A549 (cell line): ENCODE results near the gene TNC. TPM values are rescaled to one million over a fixed set of nuclear protein-coding genes. Genes with fewer than 3 reads are reported as not detected.

Experiments
- ATAC-seq, 2 experiments: fragments of 200-7000 bp in 1 of 2; fragments of >200 bp in 1 of 2; cut with Nextera tagmentation in 1 of 2; cut with Tn5 transposase in 1 of 2; 3 replicates each; pipeline versions ENCODE4 v1.8.0 to v1.9.1; 2018 to 2020; ENCODE audit warnings: mild to moderate bottlenecking in 1 of 2, moderate library complexity in 1 of 2
- CTCF ChIA-PET: fragments of 300-600 bp; sonication (Branson Sonifier 250); formaldehyde crosslinking; extraction: SDS; loops from one replicate; lab custom pipeline; 2021; ENCODE audit warnings: antibody characterized with exemption, inconsistent platforms; lab: Yijun Ruan, JAX
- POLR2A ChIA-PET: fragments of 350-600 bp; formaldehyde crosslinking; extraction: SDS; loops from one replicate; lab custom pipeline; 2021; ENCODE audit warnings: antibody characterized with exemption, inconsistent platforms; lab: Yijun Ruan, JAX
- DNase-seq, 2 experiments: peaks; one replicate each; pipeline versions ENCODE4 v3.0.0 to v3.0.0-alpha.2; 2011 to 2016; ENCODE audit warnings: low read depth in 1 of 2, low spot score in 1 of 2
- FAIRE-seq: peaks from 2 replicates; lab custom pipeline; 2011; peaks lifted over from hg19 to GRCh38; lab: Jason Lieb, UNC
- H3K27ac ChIP-seq, 2 experiments: fragments of >200 bp; sonication (Bioruptor Twin); formaldehyde crosslinking; 3 replicates each; pipeline ENCODE4 v1.5.1; 2016 to 2017
- H3K4me1 ChIP-seq: fragments of >200 bp; sonication (Bioruptor Twin); formaldehyde crosslinking; 3 replicates; pipeline ENCODE4 v1.6.1; 2016
- H3K4me2 ChIP-seq: fragments of >200 bp; sonication (Bioruptor Twin); formaldehyde crosslinking; 3 replicates; pipeline ENCODE4 v1.6.1; 2016
- H3K4me3 ChIP-seq: fragments of >200 bp; sonication (Bioruptor Twin); formaldehyde crosslinking; 3 replicates; pipeline ENCODE4 v1.5.1; 2016
- H3K9me3 ChIP-seq: fragments of >200 bp; sonication (Bioruptor Twin); formaldehyde crosslinking; 3 replicates; pipeline ENCODE4 v1.6.1; 2016
- CBX2 ChIP-seq: fragments of 200-600 bp; sonication (generic); IDR thresholded peaks from 2 replicates; pipeline ENCODE4 v1.6.1; 2016; ENCODE audit warnings: low read depth, mild to moderate bottlenecking, borderline replicate concordance
- CBX8 ChIP-seq: fragments of 200-600 bp; sonication (generic); IDR thresholded peaks from 2 replicates; pipeline ENCODE4 v1.6.1; 2016
- CEBPB ChIP-seq, 2 experiments: fragments of >200 bp in 1 of 2; sonication (Bioruptor Twin) in 1 of 2; formaldehyde crosslinking in 1 of 2; IDR thresholded peaks; 2 replicates each; pipeline ENCODE4 v1.6.1; 2012 to 2016
- EHMT2 ChIP-seq: fragments of 200-600 bp; sonication (generic); IDR thresholded peaks from 2 replicates; pipeline ENCODE4 v1.6.1; 2016; ENCODE audit warnings: antibody characterized with exemption, low read depth, mild to moderate bottlenecking, moderate library complexity
- FOSL2 ChIP-seq, 2 experiments: fragments of 450-650 bp in 1 of 2; fragments of >200 bp in 1 of 2; sonication (Bioruptor Twin) in 1 of 2; formaldehyde crosslinking; IDR thresholded peaks; 2 replicates each; pipeline versions ENCODE4 v1.5.0 to v1.6.1; 2016 to 2020; ENCODE audit warnings: mild to moderate bottlenecking in 1 of 2, moderate library complexity in 1 of 2
- HDAC2 ChIP-seq: fragments of 200-600 bp; sonication (generic); IDR thresholded peaks from 2 replicates; pipeline ENCODE4 v1.6.1; 2016
- HEYL ChIP-seq: fragments of 250-450 bp; sonication (Bioruptor Pico); IDR thresholded peaks from 2 replicates; pipeline ENCODE4 v1.8.0; 2021; ENCODE audit warnings: mild to moderate bottlenecking, moderate library complexity
- HOXA7 ChIP-seq: fragments of 250-450 bp; sonication (Bioruptor Pico); IDR thresholded peaks from 2 replicates; pipeline ENCODE4 v1.5.0; 2020; ENCODE audit warnings: mild to moderate bottlenecking, moderate library complexity
- HOXB13 ChIP-seq: fragments of 250-450 bp; sonication (Bioruptor Pico); IDR thresholded peaks from 2 replicates; pipeline ENCODE4 v1.5.0; 2020; ENCODE audit warnings: low read depth, mild to moderate bottlenecking, moderate library complexity
- KDM5A ChIP-seq: fragments of 200-600 bp; sonication (generic); IDR thresholded peaks from 2 replicates; pipeline ENCODE4 v1.6.1; 2016; ENCODE audit warnings: antibody characterized with exemption, mild to moderate bottlenecking
- MAFK ChIP-seq: fragments of 450-650 bp; IDR thresholded peaks from 2 replicates; pipeline ENCODE4 v1.6.1; 2014; ENCODE audit not compliant: partially characterized antibody
- NFE2L2 ChIP-seq: fragments of 150-350 bp; conservative IDR thresholded peaks from 2 replicates; pipeline ENCODE4 v1.6.1; 2014; ENCODE audit warnings: low read length
- POLR2A ChIP-seq: IDR thresholded peaks from 2 replicates; pipeline ENCODE4 v1.6.1; 2012; ENCODE audit warnings: mild to moderate bottlenecking, low read length
- RAD21 ChIP-seq, 2 experiments: fragments of >200 bp in 1 of 2; sonication (Bioruptor Twin) in 1 of 2; formaldehyde crosslinking in 1 of 2; IDR thresholded peaks in 1 of 2; conservative IDR thresholded peaks in 1 of 2; 2 replicates in 1 of 2; 3 replicates in 1 of 2; pipeline ENCODE4 v1.6.1; 2012 to 2018; ENCODE audit warnings: inconsistent platforms in 1 of 2
- RCOR1 ChIP-seq: fragments of 150-350 bp; IDR thresholded peaks from 2 replicates; pipeline ENCODE4 v1.6.1; 2014; ENCODE audit warnings: antibody characterized with exemption, low read length, low read depth
- SMC3 ChIP-seq: fragments of >200 bp; sonication (Bioruptor Twin); formaldehyde crosslinking; IDR thresholded peaks from 3 replicates; pipeline ENCODE4 v1.6.1; 2018; ENCODE audit warnings: inconsistent platforms
- WGBS: methylation state at CpG from one replicate; pipeline ENCODE4 v1.1.6; 2017; ENCODE audit errors: missing lambda C conversion rate; 5-methylcytosine and 5-hydroxymethylcytosine counted together
- polyA plus RNA-seq, 4 experiments: library from polyadenylated mRNA; depleted of rRNA in 3 of 4; stranded (reverse); fragments of >200 nt; fragmentation: RNase III in 1 of 4; extraction: RNeasy Plus Mini Kit Qiagen cat#74134 plus additional on column Dnase treatment in 1 of 4; gene quantifications; 2 replicates in 3 of 4; 3 replicates in 1 of 4; pipeline ENCODE4 v1.2.3, GENCODE V29; 2011 to 2017
- TF ChIP-seq, protein P1 (sequence below): fragments of 250-450 bp; sonication (Bioruptor Pico); IDR thresholded peaks from 2 replicates; pipeline ENCODE4 v1.5.0; 2020; ENCODE audit warnings: low read depth, mild to moderate bottlenecking, moderate library complexity
- TF ChIP-seq, protein P2 (sequence below): IDR thresholded peaks from 2 replicates; pipeline ENCODE4 v1.6.1; 2012; ENCODE audit warnings: low read depth, borderline replicate concordance
- TF ChIP-seq, protein P3 (sequence below): fragments of >200 bp; sonication (Bioruptor Twin); formaldehyde crosslinking; IDR thresholded peaks from 3 replicates; pipeline ENCODE4 v1.5.1; 2016
- TF ChIP-seq, protein P4 (sequence below): fragments of 250-450 bp; sonication (Bioruptor Pico); IDR thresholded peaks from 2 replicates; pipeline ENCODE4 v1.5.0; 2021; ENCODE audit warnings: mild to moderate bottlenecking, moderate library complexity, borderline replicate concordance

The TNC gene
- polyA plus RNA-seq, 2 of the 4 experiments (the other 2 are of a cell fraction): 0.50 to 0.63 TPM

DNA sequence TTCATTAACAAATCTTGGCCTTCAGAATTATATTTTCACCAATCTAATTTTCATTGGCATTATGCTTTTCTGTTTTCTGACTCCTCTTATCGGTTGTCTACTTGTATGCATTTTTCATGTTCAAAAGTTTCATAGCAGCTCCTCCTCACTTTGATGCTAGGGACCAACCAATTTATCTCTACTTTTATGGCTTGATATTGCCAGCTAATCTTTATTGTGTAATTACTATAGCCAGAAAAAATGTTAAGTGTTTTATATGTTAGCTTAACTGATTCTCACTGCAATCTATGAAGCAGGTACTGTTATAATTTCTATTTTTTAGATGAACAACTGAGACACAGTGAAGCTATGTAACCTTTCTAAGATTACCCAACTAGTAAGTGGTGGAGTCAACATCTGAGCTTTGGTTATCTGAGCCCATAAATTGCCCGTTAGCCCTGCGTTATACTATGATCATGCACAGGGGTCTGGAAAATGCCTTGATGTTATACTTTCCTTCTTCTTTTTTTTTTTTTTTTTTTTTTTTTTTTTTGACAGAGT lies 34.4 kb upstream of the TNC start:
- DNase-seq (no peak), ATAC-seq (no peak), FAIRE-seq (no peak)
- Histone ChIP-seq H3K9me3 (no peaks in the 10 kb centered on the region), H3K27ac (no peak overlapping the region), H3K4me2 (no peak overlapping the region), H3K4me1 (peaks cover 8% of the 10 kb centered on the region), H3K4me3 (no peak overlapping the region)
- 88% methylated on average over 3 of the region's 3 CpGs for WGBS
- ChIA-PET CTCF (interaction anchor here (0.9 kb wide), 1 partner anchor 74 kb away, joined by 3 read pairs; no protein-coding TSS in a partner anchor), POLR2A (no interaction called here)
- TF ChIP-seq RCOR1 (no peak), HOXB13 (CRISPR knock-in tag) (no peak)
- TF ChIP-seq, protein P1, sequence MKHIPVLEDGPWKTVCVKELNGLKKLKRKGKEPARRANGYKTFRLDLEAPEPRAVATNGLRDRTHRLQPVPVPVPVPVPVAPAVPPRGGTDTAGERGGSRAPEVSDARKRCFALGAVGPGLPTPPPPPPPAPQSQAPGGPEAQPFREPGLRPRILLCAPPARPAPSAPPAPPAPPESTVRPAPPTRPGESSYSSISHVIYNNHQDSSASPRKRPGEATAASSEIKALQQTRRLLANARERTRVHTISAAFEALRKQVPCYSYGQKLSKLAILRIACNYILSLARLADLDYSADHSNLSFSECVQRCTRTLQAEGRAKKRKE: no peak

DNA sequence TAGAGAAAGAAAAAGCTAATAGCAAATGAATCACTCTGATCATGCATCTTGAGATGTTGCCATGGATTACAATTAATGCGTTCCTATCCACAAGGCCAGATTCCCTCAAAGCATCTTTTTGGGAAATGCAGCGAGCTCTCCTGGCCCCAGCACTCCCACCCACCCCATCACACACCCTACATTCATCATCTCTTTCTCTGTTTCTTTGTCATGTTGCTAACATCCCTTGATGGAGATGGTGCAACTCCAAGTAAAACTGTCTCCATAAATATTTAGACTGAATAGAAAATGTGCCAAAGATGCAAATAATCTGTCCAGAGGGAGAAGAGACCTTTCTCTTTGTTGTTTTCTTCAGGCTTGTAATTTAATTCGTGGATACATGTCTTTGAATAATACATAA lies 30.8 kb upstream of the TNC start:
- WGBS: 47% methylated on average over 3 of the region's 3 CpGs
- peaks cover 14% of the 10 kb centered on the region for H3K4me1 ChIP-seq
- no peak for DNase-seq
- CTCF ChIA-PET: interaction anchor here (0.7 to 1.1 kb wide), 2 partner anchors 8 to 35 kb away, joined by 3 read pairs; no protein-coding TSS in a partner anchor
- no peak for TF ChIP-seq KDM5A
- no peak for TF ChIP-seq HEYL
- TF ChIP-seq NFE2L2: no peak
- no peak for TF ChIP-seq CBX2
- no peak for TF ChIP-seq CEBPB (IDR thresholded peaks at IDR 0.05)
- TF ChIP-seq CBX8: no peak
- TF ChIP-seq HOXA7 (CRISPR knock-in tag): no peak
- TF ChIP-seq, protein P2, sequence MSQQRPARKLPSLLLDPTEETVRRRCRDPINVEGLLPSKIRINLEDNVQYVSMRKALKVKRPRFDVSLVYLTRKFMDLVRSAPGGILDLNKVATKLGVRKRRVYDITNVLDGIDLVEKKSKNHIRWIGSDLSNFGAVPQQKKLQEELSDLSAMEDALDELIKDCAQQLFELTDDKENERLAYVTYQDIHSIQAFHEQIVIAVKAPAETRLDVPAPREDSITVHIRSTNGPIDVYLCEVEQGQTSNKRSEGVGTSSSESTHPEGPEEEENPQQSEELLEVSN: no peak
- no peak for TF ChIP-seq HOXB13 (CRISPR knock-in tag)
- no peak for TF ChIP-seq POLR2A
- no peak for TF ChIP-seq MAFK
- TF ChIP-seq, all 56 proteins: peak for 0
- Histone ChIP-seq H3K4me3 (no peak overlapping the region), H3K27ac (no peak overlapping the region), H3K4me2 (no peak overlapping the region), H3K9me3 (no peaks in the 10 kb centered on the region)
- POLR2A ChIA-PET: no interaction called here
- no peak for ATAC-seq
- FAIRE-seq: no peak

DNA sequence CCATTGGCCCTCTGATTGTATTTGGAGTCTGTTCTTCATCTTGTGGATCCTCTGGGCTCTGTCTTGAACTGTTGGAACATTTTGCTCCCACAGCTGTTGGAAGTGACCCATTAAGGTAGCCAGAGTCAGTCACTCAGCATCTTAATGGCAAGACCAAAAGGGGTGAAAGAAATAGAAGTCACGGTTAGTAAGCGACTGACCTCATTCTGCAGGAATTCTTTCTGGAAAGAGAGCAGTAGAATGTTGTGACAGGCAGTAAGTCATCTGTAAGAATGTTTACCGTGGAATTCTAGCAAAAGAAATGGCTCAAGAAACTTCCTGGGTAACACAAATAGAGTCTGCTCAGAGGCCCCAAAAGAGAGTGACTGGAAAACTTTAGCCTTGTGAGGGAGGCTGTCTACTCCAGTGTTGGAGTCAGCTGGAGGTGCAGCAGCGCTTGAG lies 28.6 kb upstream of the TNC start:
- ATAC-seq (peak; percentile 50 to 63; a peak in 5 of 6 replicates), FAIRE-seq (no peak), DNase-seq (peak in 1 of 2 experiments; percentile 42)
- Histone ChIP-seq H3K4me1 (peaks cover 14% of the 10 kb centered on the region), H3K4me3 (no peak overlapping the region), H3K4me2 (peak overlapping the region; percentile 47), H3K27ac (no peak overlapping the region), H3K9me3 (peaks cover 10% of the 10 kb centered on the region; the same call in 2 of the 3 replicates)
- CTCF ChIA-PET: no interaction called here
- TF ChIP-seq HDAC2: no peak
- TF ChIP-seq, protein P3, sequence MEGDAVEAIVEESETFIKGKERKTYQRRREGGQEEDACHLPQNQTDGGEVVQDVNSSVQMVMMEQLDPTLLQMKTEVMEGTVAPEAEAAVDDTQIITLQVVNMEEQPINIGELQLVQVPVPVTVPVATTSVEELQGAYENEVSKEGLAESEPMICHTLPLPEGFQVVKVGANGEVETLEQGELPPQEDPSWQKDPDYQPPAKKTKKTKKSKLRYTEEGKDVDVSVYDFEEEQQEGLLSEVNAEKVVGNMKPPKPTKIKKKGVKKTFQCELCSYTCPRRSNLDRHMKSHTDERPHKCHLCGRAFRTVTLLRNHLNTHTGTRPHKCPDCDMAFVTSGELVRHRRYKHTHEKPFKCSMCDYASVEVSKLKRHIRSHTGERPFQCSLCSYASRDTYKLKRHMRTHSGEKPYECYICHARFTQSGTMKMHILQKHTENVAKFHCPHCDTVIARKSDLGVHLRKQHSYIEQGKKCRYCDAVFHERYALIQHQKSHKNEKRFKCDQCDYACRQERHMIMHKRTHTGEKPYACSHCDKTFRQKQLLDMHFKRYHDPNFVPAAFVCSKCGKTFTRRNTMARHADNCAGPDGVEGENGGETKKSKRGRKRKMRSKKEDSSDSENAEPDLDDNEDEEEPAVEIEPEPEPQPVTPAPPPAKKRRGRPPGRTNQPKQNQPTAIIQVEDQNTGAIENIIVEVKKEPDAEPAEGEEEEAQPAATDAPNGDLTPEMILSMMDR: no peak
- no peak for TF ChIP-seq SMC3
- no peak for TF ChIP-seq EHMT2
- TF ChIP-seq, protein P4, sequence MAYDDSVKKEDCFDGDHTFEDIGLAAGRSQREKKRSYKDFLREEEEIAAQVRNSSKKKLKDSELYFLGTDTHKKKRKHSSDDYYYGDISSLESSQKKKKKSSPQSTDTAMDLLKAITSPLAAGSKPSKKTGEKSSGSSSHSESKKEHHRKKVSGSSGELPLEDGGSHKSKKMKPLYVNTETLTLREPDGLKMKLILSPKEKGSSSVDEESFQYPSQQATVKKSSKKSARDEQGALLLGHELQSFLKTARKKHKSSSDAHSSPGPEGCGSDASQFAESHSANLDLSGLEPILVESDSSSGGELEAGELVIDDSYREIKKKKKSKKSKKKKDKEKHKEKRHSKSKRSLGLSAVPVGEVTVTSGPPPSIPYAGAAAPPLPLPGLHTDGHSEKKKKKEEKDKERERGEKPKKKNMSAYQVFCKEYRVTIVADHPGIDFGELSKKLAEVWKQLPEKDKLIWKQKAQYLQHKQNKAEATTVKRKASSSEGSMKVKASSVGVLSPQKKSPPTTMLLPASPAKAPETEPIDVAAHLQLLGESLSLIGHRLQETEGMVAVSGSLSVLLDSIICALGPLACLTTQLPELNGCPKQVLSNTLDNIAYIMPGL (CRISPR knock-in tag): no peak
- no peak for TF ChIP-seq RAD21 (conservative IDR thresholded peaks at IDR 0.05 in 1 of 2, IDR thresholded peaks at IDR 0.05 in 1 of 2)
- TF ChIP-seq RCOR1: no peak
- 0 out of 2 replicates have a peak, but pooled peaks have one; percentile 6 for TF ChIP-seq FOSL2 (IDR thresholded peaks at IDR 0.05)
- TF ChIP-seq FOSL2 (CRISPR knock-in tag; IDR thresholded peaks at IDR 0.05): no peak
- WGBS: 8% methylated on average over 4 of the region's 4 CpGs
- POLR2A ChIA-PET: no interaction called here
